ENCODE results near the gene GAS7.

GAS7 gene

GRCh38 chr17:9874722-9875121 is 323.7 kb downstream of the GAS7 start:
- no peak for DNase-seq

- no peak for DNase-seq
Measured at GRCh38 chr17:9872852-9873251, 325.6 kb downstream of the GAS7 start.

GRCh38 chr17:9868552-9868951 is 329.9 kb downstream of the GAS7 start:
- no peak for DNase-seq

GRCh38 chr17:9865586-9865985 is 332.8 kb downstream of the GAS7 start:
- DNase-seq = no peak

- no peak for DNase-seq
Measured at GRCh38 chr17:9862949-9863348, 335.5 kb downstream of the GAS7 start.

GRCh38 chr17:9862220-9862619 is 336.2 kb downstream of the GAS7 start:
- DNase-seq = no peak

- no peak for DNase-seq
Measured at GRCh38 chr17:9860851-9861250, 337.6 kb downstream of the GAS7 start.

Data from OCI-M1 (cell line).